ENCODE data around the gene SV2B. TPM values are rescaled to one million over a fixed set of nuclear protein-coding genes. Genes with fewer than 3 reads are reported as not detected.

The SV2B gene
- total RNA-seq, 5 donors from 2014 or later (not counting 1 experiment from before 2014, with no cell fraction given), result 0.03 to 0.13 (median 0.09) TPM; not detected in 2

DNA sequence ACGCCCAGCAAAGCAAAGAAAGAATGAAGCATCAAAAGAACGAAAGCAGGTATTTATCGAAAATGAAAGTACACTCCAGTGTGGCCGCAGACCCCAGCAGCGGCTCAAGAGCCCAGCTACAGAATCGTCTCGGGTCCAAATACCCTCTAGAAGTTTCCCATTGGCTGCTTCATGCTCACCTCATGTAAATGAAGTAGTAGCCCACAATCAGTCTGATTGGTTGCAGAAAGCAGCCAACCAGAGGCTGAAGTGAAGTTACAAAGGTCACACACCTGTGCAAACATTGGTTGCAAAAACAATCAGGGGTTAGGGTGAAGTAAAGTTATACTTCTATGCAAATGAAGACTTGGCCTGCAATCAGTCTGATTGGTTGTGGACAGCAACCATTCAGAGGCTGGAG lies 32.0 kb downstream of the SV2B start:
- Histone ChIP-seq H3K36me3 (ENCODE audit: control insufficient read depth in 2 of 2, extremely low read depth in 1 of 2, insufficient read depth in 1 of 2, low read length in 1 of 2) (no peaks in the 10 kb centered on the region), H3K4me1 (ENCODE audit: control insufficient read depth in 1 of 2, extremely low read depth in 1 of 2, insufficient read depth in 2 of 2, low read length in 2 of 2) (no peaks in the 10 kb centered on the region), H3K9me3 (no peaks in the 10 kb centered on the region), H3K27ac (ENCODE audit: low read length) (no peak overlapping the region), H3K4me3 (ENCODE audit: control insufficient read depth in 1 of 2, extremely low read depth in 1 of 2, low read length in 1 of 2) (no peak overlapping the region), H3K27me3 (replicated peaks in 1 of 2; ENCODE audit: control insufficient read depth in 2 of 2, extremely low read depth in 1 of 2, insufficient read depth in 2 of 2, low read length in 1 of 2) (peaks cover 0 to 33% of the 10 kb centered on the region in 2 experiments)
- H3K27ac Mint-ChIP-seq, result no peak overlapping the region
- H3K4me3 Mint-ChIP-seq, result no peak overlapping the region
- ATAC-seq (replicated peaks in 1 of 4), result no peak
- ChIA-PET CTCF (no interaction called here), POLR2A (no interaction called here)
- H3K36me3 Mint-ChIP-seq, result no peaks in the 10 kb centered on the region
- peaks cover 15 to 24% of the 10 kb centered on the region in 2 donors for H3K27me3 Mint-ChIP-seq
- H3K4me1 Mint-ChIP-seq, result no peaks in the 10 kb centered on the region
- H3K9me3 Mint-ChIP-seq, result no peaks in the 10 kb centered on the region
- WGBS (ENCODE audit: insufficient coverage), result 85% methylated on average over 7 of the region's 7 CpGs
- DNase-seq, result no peak

DNA sequence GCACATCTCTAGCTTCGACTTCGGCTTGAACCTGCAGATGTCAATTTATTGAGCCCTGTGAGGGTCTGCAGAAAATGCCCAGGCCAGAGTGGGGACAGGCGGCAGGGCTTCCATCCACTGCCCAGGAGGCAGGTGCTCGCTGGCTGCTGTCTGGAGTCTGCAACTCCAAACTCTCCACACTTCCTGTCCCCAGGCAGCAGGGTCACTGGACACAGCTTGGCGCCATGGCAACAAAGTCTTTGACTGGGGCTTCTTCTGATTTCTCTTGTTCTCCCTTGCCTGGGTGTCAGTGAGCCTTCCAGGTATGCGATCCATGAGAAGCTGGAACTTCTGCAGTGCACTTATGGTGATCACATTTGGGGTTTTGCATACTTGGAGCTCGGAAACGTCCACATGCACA lies 33.5 kb downstream of the SV2B start:
- peaks cover 18 to 25% of the 10 kb centered on the region in 2 donors for H3K27me3 Mint-ChIP-seq
- no peaks in the 10 kb centered on the region for H3K4me1 Mint-ChIP-seq
- Histone ChIP-seq H3K9me3 (no peaks in the 10 kb centered on the region), H3K36me3 (ENCODE audit: control insufficient read depth in 2 of 2, extremely low read depth in 1 of 2, insufficient read depth in 1 of 2, low read length in 1 of 2) (no peaks in the 10 kb centered on the region), H3K27me3 (replicated peaks in 1 of 2; ENCODE audit: control insufficient read depth in 2 of 2, extremely low read depth in 1 of 2, insufficient read depth in 2 of 2, low read length in 1 of 2) (peaks cover 0 to 29% of the 10 kb centered on the region in 2 experiments), H3K4me3 (ENCODE audit: control insufficient read depth in 1 of 2, extremely low read depth in 1 of 2, low read length in 1 of 2) (no peak overlapping the region), H3K4me1 (ENCODE audit: control insufficient read depth in 1 of 2, extremely low read depth in 1 of 2, insufficient read depth in 2 of 2, low read length in 2 of 2) (no peaks in the 10 kb centered on the region), H3K27ac (ENCODE audit: low read length) (no peak overlapping the region)
- no peak overlapping the region for H3K4me3 Mint-ChIP-seq
- CTCF ChIA-PET, result no interaction called here
- POLR2A ChIA-PET, result no interaction called here
- H3K9me3 Mint-ChIP-seq, result peaks cover 0 to 4% (median 0%) of the 10 kb centered on the region in 3 donors
- no peak for DNase-seq
- WGBS (ENCODE audit: insufficient coverage), result 90% methylated on average over 3 of the region's 8 CpGs
- H3K36me3 Mint-ChIP-seq, result no peaks in the 10 kb centered on the region
- no peak for ATAC-seq (replicated peaks in 1 of 4)
- no peak overlapping the region for H3K27ac Mint-ChIP-seq

DNA sequence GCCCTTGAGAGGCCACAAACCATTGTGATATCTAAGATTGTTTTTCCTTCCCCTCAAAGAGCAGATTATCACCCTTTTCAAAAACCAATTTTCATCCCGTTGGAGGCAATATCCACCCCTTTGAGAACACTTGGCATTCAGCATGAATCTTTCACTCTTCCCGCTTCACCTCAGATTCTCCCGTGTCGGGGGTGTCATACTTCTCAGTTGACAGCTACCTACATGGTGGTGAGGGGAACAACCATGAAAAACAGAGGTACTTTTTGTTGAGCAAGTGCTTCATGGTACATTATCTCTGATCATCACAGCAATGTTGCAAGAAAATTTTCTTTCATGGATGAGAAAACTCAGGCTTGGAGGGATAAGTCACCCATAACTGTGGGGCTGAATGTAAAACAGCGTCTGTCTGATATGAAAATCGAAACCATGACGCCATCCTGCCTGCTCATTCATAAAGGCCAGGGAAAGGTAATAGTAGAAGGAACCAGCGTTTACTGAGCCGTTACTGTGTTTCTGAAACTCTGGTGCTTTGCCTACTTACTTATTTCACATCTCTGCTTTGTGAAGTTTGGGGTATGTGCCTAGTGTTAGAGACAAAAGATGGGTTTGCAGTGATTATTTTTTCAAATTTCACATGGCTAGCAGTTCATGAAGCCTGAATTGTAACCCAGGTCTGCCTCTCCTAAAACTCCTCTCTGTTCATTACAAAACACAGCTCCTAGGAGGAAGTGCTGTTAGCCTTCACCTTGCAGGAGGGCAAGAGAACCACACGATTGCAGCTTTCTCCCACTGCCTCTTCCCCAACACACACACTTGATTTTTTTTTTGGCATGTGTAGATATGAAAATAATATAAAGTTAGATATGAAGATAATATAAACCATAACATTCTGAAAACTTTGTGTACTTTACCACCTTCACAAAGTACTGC lies 35.4 kb downstream of the SV2B start:
- Histone ChIP-seq H3K4me1 (ENCODE audit: control insufficient read depth in 1 of 2, extremely low read depth in 1 of 2, insufficient read depth in 2 of 2, low read length in 2 of 2) (no peaks in the 10 kb centered on the region), H3K9me3 (no peaks in the 10 kb centered on the region), H3K4me3 (ENCODE audit: control insufficient read depth in 1 of 2, extremely low read depth in 1 of 2, low read length in 1 of 2) (no peak overlapping the region), H3K36me3 (ENCODE audit: control insufficient read depth in 2 of 2, extremely low read depth in 1 of 2, insufficient read depth in 1 of 2, low read length in 1 of 2) (no peaks in the 10 kb centered on the region), H3K27ac (ENCODE audit: low read length) (no peak overlapping the region), H3K27me3 (replicated peaks in 1 of 2; ENCODE audit: control insufficient read depth in 2 of 2, extremely low read depth in 1 of 2, insufficient read depth in 2 of 2, low read length in 1 of 2) (peaks cover 0 to 17% of the 10 kb centered on the region in 2 experiments)
- ATAC-seq (replicated peaks in 1 of 4) (no peak), DNase-seq (no peak)
- Mint-ChIP-seq H3K4me1 (no peaks in the 10 kb centered on the region), H3K36me3 (no peaks in the 10 kb centered on the region), H3K4me3 (no peak overlapping the region), H3K27me3 (peaks cover 28 to 30% of the 10 kb centered on the region in 2 donors), H3K27ac (no peak overlapping the region), H3K9me3 (peaks cover 0 to 4% (median 0%) of the 10 kb centered on the region in 3 donors)
- ChIA-PET POLR2A (no interaction called here), CTCF (no interaction called here)
- 70% methylated on average over 2 of the region's 10 CpGs for WGBS (ENCODE audit: insufficient coverage)

DNA sequence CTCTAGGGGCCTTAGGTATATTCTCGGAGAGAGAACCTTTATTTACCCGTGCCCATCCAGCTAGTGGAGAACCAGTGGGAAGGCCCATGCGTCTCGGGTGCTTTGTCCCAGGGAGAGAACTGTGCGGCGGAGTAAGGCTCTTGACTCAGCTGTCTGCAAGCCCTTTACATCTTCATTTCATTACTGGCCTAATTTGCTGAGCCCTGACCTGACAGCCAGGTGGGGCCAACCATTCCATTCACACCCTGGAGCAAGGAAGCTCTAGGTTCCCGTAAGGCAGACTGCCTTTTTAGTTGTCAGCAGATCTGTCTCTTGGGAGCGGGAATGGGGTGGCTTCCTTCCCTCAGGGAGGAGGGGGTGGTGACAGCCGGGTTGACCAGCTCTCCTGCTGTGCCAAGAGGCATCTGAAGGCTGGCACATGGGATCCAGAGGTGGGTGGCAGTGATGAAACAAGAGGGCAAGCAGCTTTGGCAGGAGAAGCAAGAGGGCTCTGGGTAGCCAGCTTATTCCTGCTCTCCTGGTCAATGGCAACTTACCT lies 36.4 kb downstream of the SV2B start:
- H3K36me3 ChIP-seq (ENCODE audit: control insufficient read depth in 2 of 2, extremely low read depth in 1 of 2, insufficient read depth in 1 of 2, low read length in 1 of 2), result no peaks in the 10 kb centered on the region
- peaks cover 0 to 4% (median 0%) of the 10 kb centered on the region in 3 donors for H3K9me3 Mint-ChIP-seq
- H3K27me3 Mint-ChIP-seq, result peaks cover 28 to 31% of the 10 kb centered on the region in 2 donors
- no peak for ATAC-seq (replicated peaks in 1 of 4)
- DNase-seq, result no peak
- no peaks in the 10 kb centered on the region for H3K36me3 Mint-ChIP-seq
- no peaks in the 10 kb centered on the region for H3K4me1 Mint-ChIP-seq
- CTCF ChIA-PET, result no interaction called here
- no peaks in the 10 kb centered on the region for H3K4me1 ChIP-seq (ENCODE audit: control insufficient read depth in 1 of 2, extremely low read depth in 1 of 2, insufficient read depth in 2 of 2, low read length in 2 of 2)
- no peak overlapping the region for H3K27ac Mint-ChIP-seq
- H3K9me3 ChIP-seq, result no peaks in the 10 kb centered on the region
- WGBS (ENCODE audit: insufficient coverage), result 80% methylated on average over 7 of the region's 9 CpGs
- no peak overlapping the region for H3K4me3 Mint-ChIP-seq
- peaks cover 0 to 11% of the 10 kb centered on the region in 2 experiments for H3K27me3 ChIP-seq (replicated peaks in 1 of 2; ENCODE audit: control insufficient read depth in 2 of 2, extremely low read depth in 1 of 2, insufficient read depth in 2 of 2, low read length in 1 of 2)
- POLR2A ChIA-PET, result no interaction called here
- no peak overlapping the region for H3K4me3 ChIP-seq (ENCODE audit: control insufficient read depth in 1 of 2, extremely low read depth in 1 of 2, low read length in 1 of 2)
- no peak overlapping the region for H3K27ac ChIP-seq (ENCODE audit: low read length)

GRCh38 chr15:91140601-91141000 lies 40.5 kb downstream of the SV2B start:
- no peak for ATAC-seq (replicated peaks in 1 of 4)
- WGBS (ENCODE audit: insufficient coverage), result no CpG with 5 or more reads among the region's 1 CpG
- Mint-ChIP-seq H3K27me3 (peaks cover 25 to 43% of the 10 kb centered on the region in 2 donors), H3K27ac (no peak overlapping the region), H3K36me3 (no peaks in the 10 kb centered on the region), H3K4me1 (no peaks in the 10 kb centered on the region), H3K9me3 (peaks cover 0 to 4% (median 0%) of the 10 kb centered on the region in 3 donors), H3K4me3 (no peak overlapping the region)
- ChIA-PET POLR2A (no interaction called here), CTCF (no interaction called here)
- Histone ChIP-seq H3K27me3 (replicated peaks in 1 of 2; ENCODE audit: control insufficient read depth in 2 of 2, extremely low read depth in 1 of 2, insufficient read depth in 2 of 2, low read length in 1 of 2) (peaks cover 2 to 13% of the 10 kb centered on the region in 2 experiments), H3K36me3 (ENCODE audit: control insufficient read depth in 2 of 2, extremely low read depth in 1 of 2, insufficient read depth in 1 of 2, low read length in 1 of 2) (no peaks in the 10 kb centered on the region), H3K4me1 (ENCODE audit: control insufficient read depth in 1 of 2, extremely low read depth in 1 of 2, insufficient read depth in 2 of 2, low read length in 2 of 2) (no peaks in the 10 kb centered on the region), H3K9me3 (no peaks in the 10 kb centered on the region), H3K4me3 (ENCODE audit: control insufficient read depth in 1 of 2, extremely low read depth in 1 of 2, low read length in 1 of 2) (no peak overlapping the region), H3K27ac (ENCODE audit: low read length) (no peak overlapping the region)
- DNase-seq, result no peak

GRCh38 chr15:91141097-91141496 lies 41.0 kb downstream of the SV2B start:
- no peak for ATAC-seq (replicated peaks in 1 of 4)
- peaks cover 25 to 44% of the 10 kb centered on the region in 2 donors for H3K27me3 Mint-ChIP-seq
- H3K27ac ChIP-seq (ENCODE audit: low read length), result no peak overlapping the region
- ChIA-PET POLR2A (no interaction called here), CTCF (no interaction called here)
- H3K27ac Mint-ChIP-seq, result no peak overlapping the region
- H3K9me3 Mint-ChIP-seq, result peaks cover 0 to 4% (median 0%) of the 10 kb centered on the region in 3 donors
- no peaks in the 10 kb centered on the region for H3K4me1 Mint-ChIP-seq
- peaks cover 2 to 12% of the 10 kb centered on the region in 2 experiments for H3K27me3 ChIP-seq (replicated peaks in 1 of 2; ENCODE audit: control insufficient read depth in 2 of 2, extremely low read depth in 1 of 2, insufficient read depth in 2 of 2, low read length in 1 of 2)
- no peaks in the 10 kb centered on the region for H3K36me3 Mint-ChIP-seq
- no peak overlapping the region for H3K4me3 Mint-ChIP-seq
- no peaks in the 10 kb centered on the region for H3K36me3 ChIP-seq (ENCODE audit: control insufficient read depth in 2 of 2, extremely low read depth in 1 of 2, insufficient read depth in 1 of 2, low read length in 1 of 2)
- no peak overlapping the region for H3K4me3 ChIP-seq (ENCODE audit: control insufficient read depth in 1 of 2, extremely low read depth in 1 of 2, low read length in 1 of 2)
- no peaks in the 10 kb centered on the region for H3K4me1 ChIP-seq (ENCODE audit: control insufficient read depth in 1 of 2, extremely low read depth in 1 of 2, insufficient read depth in 2 of 2, low read length in 2 of 2)
- no peaks in the 10 kb centered on the region for H3K9me3 ChIP-seq
- no peak for DNase-seq
- WGBS (ENCODE audit: insufficient coverage), result 100% methylated on average over 3 of the region's 4 CpGs
